ENCODE data around the gene TLR10. TPM values are rescaled to one million over a fixed set of nuclear protein-coding genes. Genes with fewer than 3 reads are reported as not detected.
"Not testable (repeated sequence)": the region's sequence is repeated elsewhere in the genome, so short reads cannot be mapped to it uniquely, and the experiment has no call there.

The TLR10 gene
- total RNA-seq, 4 donors from 2014 or later, result under 0.01 to 0.22 TPM; not detected in 2

DNA sequence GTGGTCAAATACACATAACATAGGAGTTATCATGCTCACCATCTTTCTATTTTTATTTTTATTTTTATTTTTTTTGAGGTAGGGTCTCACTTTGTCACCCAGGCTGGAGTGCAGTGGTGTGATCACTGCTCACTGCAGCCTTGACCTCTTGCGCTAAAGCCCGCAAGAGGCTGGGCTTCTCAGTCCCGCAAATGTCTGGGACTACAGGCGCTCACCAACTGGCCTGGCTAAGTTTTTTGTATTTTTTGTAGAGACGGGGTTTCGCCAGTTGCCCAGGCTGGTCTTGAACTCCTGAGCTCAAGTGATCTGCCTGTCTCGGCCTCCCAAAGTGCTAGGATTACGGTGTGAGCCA lies 295 bp upstream of the TLR10 start:
- H3K9me3 ChIP-seq, result no peaks in the 10 kb centered on the region
- H3K27ac ChIP-seq, result no peak overlapping the region
- H3K4me1 ChIP-seq, result peaks cover 0 to 8% (median 0%) of the 10 kb centered on the region in 4 donors
- DNase-seq (ENCODE audit: low spot score in 2 of 2), result no peak
- WGBS, 2 donors, result 80 to 85% methylated on average over 8 of the region's 8 CpGs
- H3K36me3 ChIP-seq, result no peaks in the 10 kb centered on the region
- H3K4me3 ChIP-seq, result no peak overlapping the region
- TF ChIP-seq POLR2A (IDR thresholded peaks at IDR 0.05), result no peak
- TF ChIP-seq EP300 (IDR thresholded peaks at IDR 0.05), result no peak
- TF ChIP-seq, protein P1, sequence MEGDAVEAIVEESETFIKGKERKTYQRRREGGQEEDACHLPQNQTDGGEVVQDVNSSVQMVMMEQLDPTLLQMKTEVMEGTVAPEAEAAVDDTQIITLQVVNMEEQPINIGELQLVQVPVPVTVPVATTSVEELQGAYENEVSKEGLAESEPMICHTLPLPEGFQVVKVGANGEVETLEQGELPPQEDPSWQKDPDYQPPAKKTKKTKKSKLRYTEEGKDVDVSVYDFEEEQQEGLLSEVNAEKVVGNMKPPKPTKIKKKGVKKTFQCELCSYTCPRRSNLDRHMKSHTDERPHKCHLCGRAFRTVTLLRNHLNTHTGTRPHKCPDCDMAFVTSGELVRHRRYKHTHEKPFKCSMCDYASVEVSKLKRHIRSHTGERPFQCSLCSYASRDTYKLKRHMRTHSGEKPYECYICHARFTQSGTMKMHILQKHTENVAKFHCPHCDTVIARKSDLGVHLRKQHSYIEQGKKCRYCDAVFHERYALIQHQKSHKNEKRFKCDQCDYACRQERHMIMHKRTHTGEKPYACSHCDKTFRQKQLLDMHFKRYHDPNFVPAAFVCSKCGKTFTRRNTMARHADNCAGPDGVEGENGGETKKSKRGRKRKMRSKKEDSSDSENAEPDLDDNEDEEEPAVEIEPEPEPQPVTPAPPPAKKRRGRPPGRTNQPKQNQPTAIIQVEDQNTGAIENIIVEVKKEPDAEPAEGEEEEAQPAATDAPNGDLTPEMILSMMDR (IDR thresholded peaks at IDR 0.05), result no peak
- H3K27me3 ChIP-seq, result no peaks in the 10 kb centered on the region

DNA sequence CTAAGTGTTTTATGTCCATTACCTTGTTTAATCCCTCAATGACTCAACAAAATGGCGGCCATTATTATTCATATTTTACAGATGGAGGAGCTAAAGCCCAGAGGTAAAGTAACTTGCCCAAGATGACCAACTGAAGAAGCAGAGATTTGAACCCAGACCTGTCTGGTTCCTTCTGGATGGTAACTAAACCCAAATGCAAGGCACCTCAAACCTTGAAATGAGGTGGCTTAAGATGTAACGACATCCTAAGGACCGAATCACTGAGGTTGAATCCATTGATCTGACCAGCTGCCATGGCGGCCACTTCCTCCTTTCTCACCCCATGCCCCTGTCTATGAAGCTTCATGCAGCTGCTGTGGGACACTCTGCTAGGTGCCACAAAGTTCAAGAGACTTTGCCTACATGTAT lies 932 bp downstream of the TLR10 start:
- DNase-seq (ENCODE audit: low spot score in 2 of 2), result no peak
- no peaks in the 10 kb centered on the region for H3K27me3 ChIP-seq
- H3K27ac ChIP-seq, result peak overlapping the region in 1 of 4 donors; percentile 0
- TF ChIP-seq POLR2A (IDR thresholded peaks at IDR 0.05) (no peak), EP300 (IDR thresholded peaks at IDR 0.05) (no peak)
- TF ChIP-seq, protein P1 (IDR thresholded peaks at IDR 0.05), result no peak
- H3K4me3 ChIP-seq, result no peak overlapping the region
- H3K9me3 ChIP-seq, result no peaks in the 10 kb centered on the region
- H3K4me1 ChIP-seq, result peaks cover 0 to 8% (median 0%) of the 10 kb centered on the region in 4 donors
- no peaks in the 10 kb centered on the region for H3K36me3 ChIP-seq
- WGBS, 2 donors, result 97 to 98% methylated on average over 4 of the region's 4 CpGs

DNA sequence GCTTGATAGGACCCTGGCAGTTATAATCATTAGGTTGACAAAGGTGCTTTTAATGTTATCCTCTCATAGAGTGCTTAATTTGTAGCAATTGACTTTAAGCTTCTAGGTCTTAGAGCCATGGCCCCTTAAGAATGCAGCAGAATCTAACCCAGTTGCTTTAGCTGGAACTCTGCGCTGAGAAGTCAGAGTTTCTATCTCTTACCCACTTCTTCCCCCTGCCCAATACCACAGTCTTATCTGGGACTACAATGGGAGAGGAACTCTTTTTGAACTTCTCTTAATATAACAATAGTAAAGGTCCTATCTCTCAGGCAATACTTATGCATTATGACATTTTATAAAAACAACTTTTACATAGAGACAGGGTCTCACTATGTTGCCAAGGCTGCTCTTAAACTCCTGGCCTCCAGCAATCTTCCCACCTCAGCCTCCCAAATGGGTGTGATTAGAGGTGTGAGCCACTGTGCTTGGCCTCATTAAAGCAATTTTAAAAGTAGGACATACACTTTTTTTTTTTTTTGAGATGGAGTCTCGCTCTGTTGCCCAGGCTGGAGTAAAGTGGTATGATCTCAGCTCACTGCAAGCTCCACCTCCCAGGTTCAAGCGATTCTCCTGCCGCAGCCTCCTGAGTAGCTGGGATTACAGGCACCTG lies 1.8 kb downstream of the TLR10 start:
- Histone ChIP-seq H3K4me3 (no peak overlapping the region), H3K27me3 (no peaks in the 10 kb centered on the region), H3K9me3 (no peaks in the 10 kb centered on the region), H3K36me3 (no peaks in the 10 kb centered on the region), H3K4me1 (peaks cover 0 to 8% (median 0%) of the 10 kb centered on the region in 4 donors), H3K27ac (no peak overlapping the region)
- no peak for TF ChIP-seq EP300 (IDR thresholded peaks at IDR 0.05)
- TF ChIP-seq, protein P1 (IDR thresholded peaks at IDR 0.05), result no peak
- 91 to 93% methylated on average over 4 of the region's 4 CpGs for WGBS, 2 donors
- DNase-seq (ENCODE audit: low spot score in 2 of 2), result no peak

DNA sequence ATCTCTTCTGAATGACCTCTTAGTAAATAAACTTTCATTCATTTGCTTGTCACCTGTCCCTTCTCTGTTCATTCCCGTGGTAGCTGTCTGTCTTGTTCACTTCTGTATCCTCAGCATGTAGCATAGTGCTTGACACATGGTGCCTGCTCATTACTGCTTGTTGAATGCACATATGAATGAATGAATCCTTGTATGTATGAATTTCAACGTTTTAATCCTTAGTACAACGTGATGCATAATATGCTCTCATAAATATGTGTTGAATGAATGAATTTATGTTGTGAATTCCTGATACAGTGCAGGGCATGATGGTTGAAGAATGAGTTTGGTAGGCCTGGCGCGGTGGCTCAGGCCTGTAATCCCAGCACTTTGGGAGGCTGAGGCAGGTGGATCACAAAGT lies 3.0 kb downstream of the TLR10 start:
- H3K36me3 ChIP-seq, result no peaks in the 10 kb centered on the region
- peaks cover 0 to 8% (median 0%) of the 10 kb centered on the region in 4 donors for H3K4me1 ChIP-seq
- WGBS, 2 donors, result 79 to 85% methylated on average over 5 of the region's 5 CpGs
- no peak for DNase-seq (ENCODE audit: low spot score in 2 of 2)
- H3K4me3 ChIP-seq, result no peak overlapping the region
- TF ChIP-seq EP300 (IDR thresholded peaks at IDR 0.05), result no peak
- TF ChIP-seq POLR2A (IDR thresholded peaks at IDR 0.05), result no peak
- TF ChIP-seq, protein P1 (IDR thresholded peaks at IDR 0.05), result no peak
- H3K27me3 ChIP-seq, result no peaks in the 10 kb centered on the region
- no peak overlapping the region for H3K27ac ChIP-seq
- H3K9me3 ChIP-seq, result no peaks in the 10 kb centered on the region

DNA sequence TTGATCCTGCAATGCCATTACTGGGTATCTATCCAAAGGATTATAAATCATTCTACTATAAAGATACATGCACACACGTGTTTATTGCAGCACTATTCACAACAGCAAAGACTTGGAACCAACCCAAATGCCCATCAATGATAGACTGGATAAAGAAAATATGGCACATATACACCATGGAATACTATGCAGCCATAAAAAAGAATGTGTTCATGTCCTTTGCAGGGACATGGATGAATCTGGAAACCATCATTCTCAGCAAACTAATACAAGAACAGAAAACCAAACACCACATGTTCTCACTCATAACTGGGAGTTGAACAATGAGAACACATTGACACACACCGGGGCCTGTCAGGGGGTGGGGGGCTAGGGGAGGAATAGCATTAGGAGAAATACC lies 4.9 kb downstream of the TLR10 start:
- H3K36me3 ChIP-seq; H3K4me1 ChIP-seq; H3K4me3 ChIP-seq; DNase-seq (ENCODE audit: low spot score in 2 of 2); H3K27ac ChIP-seq; H3K9me3 ChIP-seq; H3K27me3 ChIP-seq: not testable (repeated sequence)
- WGBS, 2 donors, result 88 to 89% methylated on average over 2 of the region's 2 CpGs

DNA sequence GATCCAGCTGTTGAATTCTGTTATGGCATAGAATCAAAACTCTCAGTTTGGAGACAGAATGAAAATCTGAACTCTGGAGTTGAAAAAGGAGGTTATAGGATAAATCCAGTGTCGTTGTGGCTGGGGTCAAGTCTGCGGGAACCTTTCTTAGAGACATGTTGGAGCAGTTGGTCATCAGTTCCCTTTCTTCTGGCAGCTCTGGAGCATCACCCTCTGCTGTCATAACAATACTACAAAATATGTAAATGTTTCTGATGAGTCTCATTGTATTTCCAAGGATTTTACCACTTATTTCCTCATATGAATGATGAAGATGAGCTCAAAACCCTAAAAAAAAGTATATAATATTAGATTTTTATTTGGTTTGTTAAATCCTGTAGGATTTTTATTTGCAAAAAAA lies 7.5 kb downstream of the TLR10 start:
- H3K9me3 ChIP-seq, result no peaks in the 10 kb centered on the region
- TF ChIP-seq, protein P1 (IDR thresholded peaks at IDR 0.05), result no peak
- no peak for TF ChIP-seq POLR2A (IDR thresholded peaks at IDR 0.05)
- TF ChIP-seq EP300 (IDR thresholded peaks at IDR 0.05), result no peak
- no peak overlapping the region for H3K4me3 ChIP-seq
- H3K36me3 ChIP-seq, result no peaks in the 10 kb centered on the region
- WGBS, 2 donors, result 86 to 94% methylated on average over 2 of the region's 2 CpGs
- no peaks in the 10 kb centered on the region for H3K4me1 ChIP-seq
- no peak for DNase-seq (ENCODE audit: low spot score in 2 of 2)
- no peak overlapping the region for H3K27ac ChIP-seq
- no peaks in the 10 kb centered on the region for H3K27me3 ChIP-seq

All from tibial nerve (tissue), 4 donors.